Stimulated activated CD4-positive, alpha-beta T cell treated with anti-CD3 and anti-CD28 coated beads, Interleukin-12 subunit alpha, Interleukin-12 subunit beta, amount 100 ng/mL, for 4 hours (primary cell): ENCODE measurements around the gene RBM17.
"Not testable (repeated sequence)": the region's sequence is repeated elsewhere in the genome, so short reads cannot be mapped to it uniquely, and the experiment has no call there.

Source experiments
- DNase-seq: peaks from one replicate; pipeline ENCODE4 v3.0.0-alpha.2; 2020

The RBM17 gene, protein sequence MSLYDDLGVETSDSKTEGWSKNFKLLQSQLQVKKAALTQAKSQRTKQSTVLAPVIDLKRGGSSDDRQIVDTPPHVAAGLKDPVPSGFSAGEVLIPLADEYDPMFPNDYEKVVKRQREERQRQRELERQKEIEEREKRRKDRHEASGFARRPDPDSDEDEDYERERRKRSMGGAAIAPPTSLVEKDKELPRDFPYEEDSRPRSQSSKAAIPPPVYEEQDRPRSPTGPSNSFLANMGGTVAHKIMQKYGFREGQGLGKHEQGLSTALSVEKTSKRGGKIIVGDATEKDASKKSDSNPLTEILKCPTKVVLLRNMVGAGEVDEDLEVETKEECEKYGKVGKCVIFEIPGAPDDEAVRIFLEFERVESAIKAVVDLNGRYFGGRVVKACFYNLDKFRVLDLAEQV

GRCh38 chr10:6088721-6089333 lies at the start of gene RBM17:
RBM17 (plus strand) TSS chr10:6089034; CDS start chr10:6097066, 8,032 bp downstream.
- DNase-seq, result peak; percentile 97

GRCh38 chr10:6039711-6040110 lies 49.1 kb upstream of the RBM17 start:
- DNase-seq, result no peak

DNA sequence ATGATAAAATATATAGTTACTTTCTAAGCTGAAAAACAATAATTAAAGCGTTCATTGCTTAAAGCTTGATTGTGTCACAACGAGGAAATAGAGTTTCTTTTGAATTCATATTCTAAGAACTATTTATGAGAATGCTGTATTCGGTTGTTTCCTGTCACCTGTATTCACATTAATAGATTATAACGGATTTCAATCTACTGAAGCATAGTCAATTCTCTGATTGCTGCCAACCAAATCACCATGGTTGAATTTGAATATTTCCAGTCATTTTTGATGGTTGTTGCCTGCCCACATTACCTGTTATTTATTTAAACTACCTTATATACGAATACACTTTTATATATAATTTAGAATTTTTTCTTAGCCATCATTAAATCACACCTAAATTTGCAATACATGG lies 48.6 kb upstream of the RBM17 start:
- DNase-seq, result no peak

DNA sequence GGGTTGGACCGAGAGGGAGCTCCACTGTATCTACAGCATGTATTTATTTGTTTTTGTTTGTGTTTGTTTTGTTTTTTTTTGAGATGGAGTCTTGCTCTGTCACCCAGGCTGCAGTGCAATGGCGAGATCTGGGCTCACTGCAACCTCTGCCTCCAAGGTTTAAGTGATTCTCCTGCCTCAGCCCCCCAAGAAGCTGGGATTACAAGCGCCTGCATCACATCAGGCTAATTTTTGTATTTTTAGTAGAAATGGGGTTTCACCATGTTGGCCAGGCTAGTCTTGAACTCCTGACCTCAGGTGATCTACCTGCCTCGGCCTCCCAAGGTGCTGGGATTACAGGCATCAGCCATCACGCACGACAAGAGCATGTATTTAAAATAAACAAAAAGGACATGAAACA lies 45.5 kb upstream of the RBM17 start:
- not testable (repeated sequence) for DNase-seq

DNA sequence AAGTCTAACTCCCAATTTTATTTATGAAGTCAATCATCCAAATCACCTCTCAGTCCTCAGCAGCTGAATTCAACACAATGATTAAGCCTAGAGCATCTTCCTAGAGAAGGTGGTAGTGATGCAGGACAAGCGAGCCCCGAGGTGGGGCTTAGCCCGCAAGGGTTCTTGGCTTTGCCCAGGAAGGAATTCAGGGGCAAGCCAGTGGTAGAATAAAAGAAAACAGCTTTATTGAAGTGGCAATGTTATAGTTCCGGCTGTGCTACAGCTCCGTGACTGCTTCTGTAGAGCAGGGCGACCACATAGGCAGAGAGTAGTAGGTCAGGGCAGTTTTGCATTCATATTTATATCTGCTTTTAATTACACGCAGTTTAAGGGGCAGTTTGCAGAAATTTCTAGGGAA lies 44.8 kb upstream of the RBM17 start:
- no peak for DNase-seq

- no peak for DNase-seq
Observed at GRCh38 chr10:6044751-6045313, 44.0 kb upstream of the RBM17 start.

- DNase-seq, result no peak
Observed at GRCh38 chr10:6045314-6045848, 43.5 kb upstream of the RBM17 start.

DNA sequence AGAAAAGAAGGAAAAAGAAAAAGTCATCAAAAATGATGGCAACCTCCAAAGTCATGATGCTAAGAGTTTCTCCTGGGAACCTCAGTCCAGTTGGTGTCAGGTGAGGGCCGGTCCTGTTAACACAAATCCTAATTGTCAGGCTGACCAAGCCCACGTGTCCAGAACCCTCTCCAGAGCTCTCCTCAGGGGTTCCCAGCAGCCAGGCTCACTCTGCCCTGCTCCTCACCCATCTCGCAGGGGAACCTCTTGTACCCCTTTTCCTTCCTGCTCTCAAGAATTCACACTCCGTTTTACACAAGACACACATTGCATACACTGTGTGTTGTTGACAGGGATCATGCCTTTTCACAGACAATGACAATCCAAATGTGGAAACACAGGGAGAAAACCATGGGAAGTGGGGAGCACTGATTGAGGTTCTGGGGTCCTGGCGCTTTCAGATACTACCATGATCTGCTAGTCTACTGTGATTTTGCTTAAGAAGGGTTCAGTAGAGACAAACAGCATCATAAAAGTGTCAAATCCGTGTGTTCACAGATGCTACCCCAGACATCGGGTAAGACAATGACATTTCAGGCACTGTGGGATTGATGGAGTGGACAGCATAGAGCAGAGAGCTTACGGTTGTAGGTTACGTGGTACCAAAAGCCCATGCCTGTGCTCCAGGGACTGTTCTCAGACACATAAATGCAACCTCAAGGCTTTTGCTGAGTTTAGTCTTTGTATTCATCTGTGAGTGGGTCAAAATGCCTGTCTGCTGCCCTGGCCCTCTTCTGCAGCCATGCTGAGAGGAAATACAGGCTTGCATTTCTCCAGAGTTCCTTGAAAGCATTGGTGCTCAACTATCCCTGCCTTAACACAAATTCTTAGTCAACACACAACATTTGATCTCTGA lies 42.7 kb upstream of the RBM17 start:
- DNase-seq, result no peak

DNA sequence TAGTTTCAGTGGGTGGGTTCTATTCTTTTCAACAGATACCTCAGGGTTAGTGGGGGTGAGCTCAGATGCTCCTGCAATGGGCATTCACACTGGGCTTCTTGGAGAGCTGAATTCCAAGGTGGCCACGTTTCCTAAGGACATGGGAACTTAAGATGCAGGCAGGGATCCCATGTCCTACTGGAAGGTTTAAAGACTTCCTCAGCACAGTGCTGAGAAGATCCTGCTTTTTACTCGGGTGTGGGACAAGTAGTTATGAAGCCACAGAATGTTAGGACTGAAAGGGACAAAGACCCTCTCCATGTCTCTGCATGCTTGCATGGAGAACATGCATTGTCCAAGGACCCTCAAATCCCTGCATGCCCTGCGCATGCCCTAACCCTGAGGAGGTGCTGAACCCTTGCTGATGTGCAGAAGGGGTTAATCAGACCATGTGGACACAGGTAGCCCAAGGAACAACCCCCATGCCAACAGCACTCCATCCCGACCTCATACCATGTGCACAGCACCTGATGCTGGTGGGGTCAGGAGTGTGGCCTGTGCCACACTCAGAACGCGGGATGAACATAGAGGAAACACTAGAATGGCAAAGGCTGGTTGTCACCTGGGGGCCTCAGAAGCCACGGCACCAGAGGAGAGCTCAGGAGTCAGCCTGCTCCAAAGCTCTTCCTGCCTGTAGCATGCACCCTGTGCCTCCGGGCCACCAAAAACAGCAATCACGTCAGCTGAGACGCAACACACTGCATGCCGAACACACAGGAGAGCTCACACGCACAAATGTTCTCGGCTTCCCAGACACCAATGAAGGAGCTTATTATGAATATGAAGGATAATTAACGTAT lies 41.8 kb upstream of the RBM17 start:
- no peak for DNase-seq

GRCh38 chr10:6047847-6048246 lies 41.0 kb upstream of the RBM17 start:
- DNase-seq, result no peak

DNA sequence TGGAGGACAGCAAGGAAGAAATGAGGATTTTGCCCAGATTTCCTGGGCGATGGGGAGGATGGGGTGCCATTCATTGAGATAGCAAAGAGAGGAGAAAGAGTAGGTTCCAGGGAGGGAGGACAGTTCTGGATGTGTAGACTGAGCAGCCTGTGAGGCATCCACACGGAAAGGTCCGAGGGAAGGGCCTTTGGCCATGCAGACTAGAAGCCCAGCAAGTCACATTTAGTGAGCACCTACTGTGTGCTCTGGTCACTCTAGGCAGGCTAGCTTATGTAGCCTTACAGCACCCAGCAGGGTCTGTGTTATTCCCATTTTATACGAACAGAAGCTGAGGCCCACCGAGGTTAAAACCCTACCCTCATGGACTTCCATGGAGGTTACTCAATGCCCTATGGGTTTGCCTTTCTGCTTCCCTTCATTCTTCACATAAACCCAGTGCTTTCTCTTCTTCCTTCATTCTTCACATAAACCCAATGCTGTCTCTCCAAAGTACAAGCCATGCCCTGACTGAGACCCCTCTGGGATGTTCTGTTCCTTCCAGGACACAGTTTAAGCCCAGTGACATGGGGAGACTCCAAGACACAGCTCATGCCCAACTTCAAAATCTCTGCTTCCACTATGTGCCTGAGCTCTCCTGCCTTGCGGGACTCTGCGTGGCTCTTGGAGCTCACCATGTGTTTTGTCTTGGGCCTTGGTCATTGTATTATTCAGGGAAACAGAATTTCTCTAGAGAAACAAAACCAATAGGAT lies 40.4 kb upstream of the RBM17 start:
- DNase-seq, result no peak

GRCh38 chr10:6049031-6049400 lies 39.8 kb upstream of the RBM17 start:
- DNase-seq, result no peak

DNA sequence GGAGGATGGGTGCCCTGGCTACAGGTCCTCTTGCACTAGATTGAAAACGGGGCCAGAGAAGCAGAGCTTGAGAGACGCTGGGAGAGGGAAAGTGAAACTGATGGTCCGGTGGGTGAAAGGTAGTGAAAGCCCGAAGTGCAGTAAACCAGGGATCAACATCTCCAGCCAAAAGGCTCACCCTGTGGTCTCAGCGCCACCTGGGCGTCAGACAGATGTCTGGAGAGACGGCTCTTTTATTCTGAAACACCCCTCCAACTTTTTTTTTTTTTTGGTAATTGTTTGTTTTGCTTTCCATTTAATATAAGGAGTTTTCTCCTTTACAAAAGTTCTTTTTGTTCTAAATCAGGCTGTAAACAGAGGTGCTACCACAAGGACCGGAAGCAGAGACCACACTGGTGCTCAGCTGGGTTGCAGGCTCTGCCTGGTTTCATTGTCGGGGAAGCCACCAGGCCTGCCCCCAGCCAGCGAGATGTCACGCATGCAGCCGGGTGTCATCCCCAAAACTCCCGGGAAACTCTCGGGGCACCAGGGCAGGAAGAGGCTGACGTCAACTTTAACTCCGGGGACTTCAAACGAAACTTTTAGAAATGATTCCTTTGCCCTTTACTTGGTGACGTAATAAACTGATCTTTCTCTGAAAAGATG lies 37.9 kb upstream of the RBM17 start:
- peak; percentile 82 for DNase-seq

- DNase-seq, result peak; percentile 73
Observed at GRCh38 chr10:6052247-6053221, 36.3 kb upstream of the RBM17 start.

GRCh38 chr10:6053303-6053702 lies 35.5 kb upstream of the RBM17 start:
- DNase-seq, result no peak

- DNase-seq, result no peak
Observed at GRCh38 chr10:6053816-6054631, 34.8 kb upstream of the RBM17 start.

DNA sequence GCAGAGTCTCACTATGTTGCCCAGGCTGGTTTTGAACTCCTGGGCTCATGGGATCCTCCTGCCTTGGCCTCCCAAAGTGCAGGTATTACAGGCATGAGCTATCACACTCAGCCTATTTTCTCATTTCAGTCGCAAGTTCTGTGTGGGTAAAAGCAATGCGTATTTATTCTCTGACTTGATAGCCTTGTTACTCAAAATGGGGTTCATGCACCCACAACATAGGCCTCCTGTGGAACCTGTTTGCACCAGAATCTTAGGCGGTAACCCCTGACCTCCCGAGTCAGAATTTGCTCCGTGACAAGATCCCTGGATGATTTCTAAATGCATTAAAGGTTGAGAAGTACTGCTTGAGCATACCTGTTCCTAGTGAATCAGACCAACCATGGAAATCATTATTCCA lies 34.0 kb upstream of the RBM17 start:
- DNase-seq, result no peak

GRCh38 chr10:6055929-6056328 lies 32.9 kb upstream of the RBM17 start:
- DNase-seq, result no peak
